ENCODE data around the gene SLC2A6.

The SLC2A6 gene

DNA sequence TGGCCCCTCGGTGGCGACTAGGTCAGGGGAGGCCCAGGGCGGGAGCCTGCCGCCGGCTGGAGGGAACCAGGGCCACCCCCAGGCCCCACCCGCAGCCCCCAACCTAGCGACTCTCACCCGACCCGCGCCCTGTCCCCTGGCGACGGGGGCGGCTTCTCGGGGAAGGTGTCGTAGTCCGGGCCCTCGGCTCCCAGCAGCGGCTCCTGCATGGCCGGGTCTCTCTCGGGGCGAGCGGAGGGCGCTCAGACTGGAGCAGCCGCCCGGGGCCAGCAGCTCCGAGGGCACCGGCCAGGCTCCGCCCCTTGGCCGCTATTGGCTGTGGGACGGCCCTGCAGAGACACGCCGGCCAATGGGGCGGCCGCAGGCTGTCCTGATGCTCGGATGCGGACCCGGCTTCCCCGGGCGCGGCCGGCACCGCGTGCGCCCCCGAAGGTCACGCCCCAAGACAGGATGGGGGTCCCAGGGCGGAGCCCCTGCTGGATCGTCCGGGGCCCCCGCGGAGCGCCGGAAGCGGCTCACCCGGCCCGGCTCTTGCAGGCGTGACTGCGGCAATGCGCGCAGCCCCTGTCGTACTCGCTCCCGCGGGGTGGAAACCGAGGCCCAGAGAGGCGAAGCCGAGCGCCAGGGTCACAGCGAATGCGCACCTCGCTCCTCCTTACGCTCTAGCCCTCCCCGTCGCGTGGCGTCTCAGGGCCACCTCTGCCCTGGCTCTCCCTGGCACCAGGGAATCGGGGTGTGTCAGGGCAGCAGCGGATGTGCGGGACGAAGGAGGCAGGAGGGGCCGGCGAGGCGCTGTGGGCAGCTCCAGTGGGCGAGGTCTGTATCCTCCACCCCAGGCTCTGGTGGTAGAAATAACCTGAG is at the start of gene SLC2A6:
SLC2A6 (minus strand) TSS at position 249 of the 861 bp plus-strand sequence; CDS start at position 209, 40 bp downstream.
- peak; percentile 4 to 15 for DNase-seq

DNA sequence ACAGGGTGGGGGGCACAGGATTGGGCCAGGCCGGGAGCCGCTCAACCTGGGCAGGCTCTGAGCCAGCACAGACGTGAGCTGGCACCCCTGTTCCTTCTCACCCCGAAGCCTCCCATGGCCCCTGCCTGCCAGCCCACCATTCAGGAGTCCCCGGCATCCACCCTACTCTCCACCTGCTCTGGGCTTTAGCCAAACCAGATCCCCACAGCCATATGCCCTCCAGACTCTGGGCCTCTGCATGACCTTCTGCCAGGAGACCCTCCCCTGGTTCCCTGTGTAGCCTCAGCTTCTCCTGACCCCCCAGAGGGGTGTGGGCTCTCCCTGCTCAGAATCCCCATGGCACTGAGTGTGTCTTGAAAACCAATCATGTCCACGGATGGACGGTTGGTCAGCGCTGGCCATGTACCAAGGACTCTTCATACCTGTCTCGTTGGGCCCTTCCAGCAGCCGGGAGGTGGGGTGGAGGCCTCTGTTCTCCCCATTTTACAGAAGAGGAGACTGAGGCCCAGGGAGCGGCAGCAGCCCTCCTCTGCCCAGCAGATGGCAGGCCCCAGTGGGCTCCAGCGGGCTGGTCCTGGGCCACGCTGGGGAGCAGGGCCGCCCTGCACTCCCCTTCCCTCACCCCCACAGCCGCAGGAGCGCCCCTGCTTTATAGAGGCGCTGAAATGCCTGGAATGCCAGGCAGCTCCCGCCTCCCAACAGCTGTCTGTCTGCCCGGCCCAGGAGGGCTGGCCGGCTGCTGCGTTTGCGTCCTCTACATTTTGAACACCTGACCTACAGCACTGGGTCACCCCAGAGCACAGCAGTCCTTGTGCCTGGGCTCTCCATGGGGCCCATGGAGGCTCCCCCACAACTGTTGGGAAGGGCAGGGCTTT is 49.3 kb upstream of the SLC2A6 start:
- no peak for DNase-seq

DNA sequence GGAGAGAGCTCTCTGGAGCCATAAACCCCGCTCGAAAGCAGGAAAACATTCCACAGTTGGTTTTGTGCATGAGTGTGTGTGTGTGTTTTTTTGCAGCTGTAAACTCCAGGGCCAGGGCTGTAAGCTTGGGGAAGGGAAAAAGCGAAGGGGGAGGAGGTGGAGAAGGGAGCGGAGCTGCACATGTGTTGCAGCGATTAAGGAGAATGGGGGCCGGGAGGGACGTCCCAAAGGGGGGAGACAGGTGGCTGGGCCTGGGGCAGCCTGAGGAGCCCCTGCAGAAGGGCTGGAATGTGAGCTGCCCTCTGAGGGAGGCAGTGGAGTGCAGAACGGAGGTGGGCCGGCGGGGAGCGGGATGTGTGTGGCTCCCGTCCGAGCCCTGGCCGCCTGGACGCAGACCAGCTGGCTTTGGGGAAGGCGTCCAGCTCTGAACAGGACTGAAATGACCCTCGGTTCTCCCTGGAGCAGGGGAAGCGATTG is 48.6 kb upstream of the SLC2A6 start:
- DNase-seq = no peak

- no peak for DNase-seq
These were observed 47.9 kb upstream of the SLC2A6 start for GRCh38 chr9:133526721-133527321.

DNA sequence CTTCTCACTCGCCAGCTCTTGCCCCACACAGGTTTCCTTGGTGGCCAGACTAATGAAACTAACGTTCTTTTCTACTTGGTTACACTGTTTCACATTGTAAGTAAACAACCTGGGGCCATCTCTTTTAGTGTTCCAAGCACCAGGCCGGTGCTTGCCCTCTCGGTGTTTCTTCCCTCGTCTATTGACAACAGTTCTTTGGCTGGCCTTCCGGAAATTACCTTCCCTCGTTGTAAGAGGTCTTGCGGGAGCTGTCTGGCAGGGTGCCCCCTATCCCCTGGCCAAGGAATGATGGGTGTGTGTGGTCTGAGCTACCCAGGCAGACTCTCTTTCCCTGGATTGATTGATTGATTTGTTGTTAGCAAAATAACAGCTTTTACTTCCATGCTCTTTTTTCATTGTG is 46.8 kb upstream of the SLC2A6 start:
- DNase-seq = no peak

DNA sequence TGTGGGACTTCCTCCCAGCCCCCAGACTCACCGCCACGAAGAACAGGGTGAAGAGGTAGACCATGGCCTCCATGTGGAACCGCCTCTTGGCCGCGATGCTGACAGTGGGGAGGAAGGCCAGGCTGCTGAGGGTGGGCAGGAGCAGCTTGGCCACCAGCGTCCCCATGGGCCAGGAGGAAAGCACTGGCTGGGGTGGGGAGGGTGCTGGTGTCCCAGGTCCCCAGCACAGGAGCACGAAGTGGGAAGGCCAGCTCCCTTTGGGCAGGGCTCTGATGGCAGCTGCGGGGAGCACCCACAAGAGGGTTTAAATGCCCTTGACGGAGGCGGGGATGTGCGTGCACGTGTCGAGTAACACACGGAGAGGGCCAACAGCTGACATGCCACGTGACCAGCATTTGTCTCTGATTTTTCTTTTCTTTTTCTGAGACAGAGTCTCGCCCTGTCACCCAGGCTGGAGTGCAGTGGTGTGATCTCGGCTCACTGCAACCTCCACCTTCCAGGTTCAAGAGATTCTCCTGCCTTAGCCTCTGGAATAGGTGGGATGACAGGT is 45.9 kb upstream of the SLC2A6 start, which contains the start of gene MYMK:
MYMK (minus strand) TSS at position 281 of the 550 bp plus-strand sequence; CDS start at position 166, 115 bp downstream.
- no peak for DNase-seq

DNA sequence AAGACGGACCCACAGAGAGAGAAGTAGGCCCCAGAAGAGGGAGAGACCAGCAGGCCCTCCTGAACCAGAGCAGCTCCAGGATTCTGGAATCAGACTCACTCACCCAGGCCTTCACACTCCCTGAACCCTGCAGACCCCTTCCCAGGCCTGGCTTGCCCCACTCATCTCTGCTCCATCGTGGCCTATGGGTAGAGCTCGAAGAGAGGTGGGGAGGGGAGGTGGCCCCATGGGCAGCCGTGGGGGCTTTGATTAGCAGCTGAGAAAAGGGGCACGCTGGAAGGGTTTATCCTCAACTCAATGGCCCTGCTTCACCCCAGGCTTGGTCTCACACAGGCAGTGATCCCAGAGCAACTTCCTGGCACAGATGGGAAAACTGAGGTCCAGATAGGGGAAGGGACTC is 45.2 kb upstream of the SLC2A6 start:
- DNase-seq = no peak

DNA sequence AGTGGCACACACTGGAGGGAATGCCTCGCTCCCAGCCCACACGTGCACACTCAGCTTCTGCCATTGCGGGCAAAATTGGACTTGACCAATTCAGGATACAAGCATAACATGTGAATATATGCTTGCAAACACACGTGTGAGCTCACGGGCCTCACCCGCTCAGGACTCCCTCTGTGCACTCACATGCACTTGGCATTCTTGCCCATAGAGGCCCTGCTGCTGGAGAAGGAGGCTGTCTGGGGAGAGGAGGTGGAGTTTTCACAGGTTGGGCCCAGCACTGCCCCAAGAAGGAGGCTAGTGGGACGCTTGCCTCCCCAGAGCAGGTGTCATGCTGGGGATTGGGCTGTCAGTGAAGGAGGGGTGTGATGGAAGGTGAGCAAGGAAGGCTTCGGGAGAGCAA is 44.2 kb upstream of the SLC2A6 start:
- no peak for DNase-seq

- DNase-seq = peak in 1 of 2 experiments; percentile 15
These were observed 43.4 kb upstream of the SLC2A6 start for GRCh38 chr9:133522073-133522910.

GRCh38 chr9:133521122-133522072 is 42.5 kb upstream of the SLC2A6 start:
- DNase-seq = no peak

- no peak for DNase-seq
These were observed 41.4 kb upstream of the SLC2A6 start for GRCh38 chr9:133520121-133520835.

DNA sequence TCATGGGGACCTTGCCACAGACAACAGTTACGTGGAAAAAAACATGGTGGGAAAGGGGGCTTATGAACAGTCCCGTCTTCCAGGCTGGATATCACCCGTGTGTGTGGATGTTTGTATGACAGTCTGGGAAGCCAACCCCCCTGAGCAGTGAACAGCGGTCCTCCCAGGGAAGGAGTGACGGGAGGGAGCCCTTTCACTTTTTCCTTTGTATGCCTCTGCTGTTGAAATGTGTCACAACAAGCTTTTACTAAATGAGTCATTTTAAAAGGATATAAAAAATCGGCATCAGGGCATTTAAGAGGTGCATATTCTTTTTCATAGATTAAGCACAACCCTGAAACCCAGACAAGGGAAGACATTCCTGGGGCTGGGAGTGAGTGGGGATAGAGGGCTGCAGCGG is 40.8 kb upstream of the SLC2A6 start:
- DNase-seq = no peak

DNA sequence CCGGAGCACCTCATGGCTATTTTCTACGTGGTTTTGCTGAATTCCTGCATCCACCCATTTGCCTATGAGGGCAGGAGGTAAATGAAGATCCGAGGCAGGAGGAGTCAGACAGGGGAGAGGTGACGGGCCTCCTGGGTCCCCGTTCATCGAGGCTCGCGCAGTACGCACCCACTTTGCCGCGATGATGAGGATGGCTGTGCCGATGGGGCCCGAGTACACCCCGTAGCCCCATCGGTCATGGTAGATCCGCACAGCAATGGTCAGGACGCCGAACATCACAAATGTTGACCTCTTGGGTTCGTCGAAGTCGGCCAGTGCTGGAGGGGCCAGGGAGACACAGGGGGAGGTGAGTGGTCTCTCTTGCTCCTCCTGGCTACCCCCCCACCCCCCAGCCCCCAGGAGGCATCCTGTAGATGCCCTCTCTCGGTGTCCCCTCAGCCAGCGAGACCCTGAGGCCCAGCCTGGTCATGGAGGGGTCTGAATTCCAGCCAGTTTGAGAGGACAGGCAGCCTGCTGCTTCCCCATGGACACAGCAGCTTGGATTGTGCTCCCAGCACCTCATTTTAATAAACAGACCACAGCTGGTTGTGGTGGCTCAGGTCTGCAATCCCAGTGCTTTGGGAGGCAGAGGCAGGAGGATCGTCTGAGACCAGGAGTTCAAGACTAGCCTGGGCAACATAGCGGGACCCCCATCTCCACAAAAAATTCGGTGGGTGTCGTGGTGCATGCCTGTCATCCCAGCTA is 40.0 kb upstream of the SLC2A6 start:
- no peak for DNase-seq

DNA sequence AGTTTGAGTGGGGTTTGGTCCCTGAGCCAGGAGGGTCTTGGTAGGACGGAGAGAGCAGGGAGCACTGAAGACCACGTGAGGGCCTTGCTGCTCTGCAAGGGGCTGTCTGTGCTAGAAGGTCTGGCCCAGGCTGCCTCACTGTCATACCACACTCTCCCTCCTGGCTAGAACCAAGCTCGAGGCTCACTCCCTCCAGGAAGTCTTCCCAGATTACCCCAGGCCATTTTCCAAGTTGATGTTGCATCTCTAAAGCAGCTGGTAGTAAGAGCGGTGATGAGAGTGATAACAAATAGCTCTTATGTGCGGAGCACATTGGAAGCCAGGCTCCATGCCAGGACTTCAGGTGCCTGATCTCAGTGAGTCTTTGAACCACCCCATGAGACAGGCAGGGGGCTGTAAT is 39.3 kb upstream of the SLC2A6 start:
- DNase-seq = no peak

- no peak for DNase-seq
These were observed 38.8 kb upstream of the SLC2A6 start for GRCh38 chr9:133517711-133518110.

GRCh38 chr9:133516961-133517350 is 38.1 kb upstream of the SLC2A6 start:
- DNase-seq = no peak

GRCh38 chr9:133516256-133516960 is 37.5 kb upstream of the SLC2A6 start:
- DNase-seq = no peak

DNA sequence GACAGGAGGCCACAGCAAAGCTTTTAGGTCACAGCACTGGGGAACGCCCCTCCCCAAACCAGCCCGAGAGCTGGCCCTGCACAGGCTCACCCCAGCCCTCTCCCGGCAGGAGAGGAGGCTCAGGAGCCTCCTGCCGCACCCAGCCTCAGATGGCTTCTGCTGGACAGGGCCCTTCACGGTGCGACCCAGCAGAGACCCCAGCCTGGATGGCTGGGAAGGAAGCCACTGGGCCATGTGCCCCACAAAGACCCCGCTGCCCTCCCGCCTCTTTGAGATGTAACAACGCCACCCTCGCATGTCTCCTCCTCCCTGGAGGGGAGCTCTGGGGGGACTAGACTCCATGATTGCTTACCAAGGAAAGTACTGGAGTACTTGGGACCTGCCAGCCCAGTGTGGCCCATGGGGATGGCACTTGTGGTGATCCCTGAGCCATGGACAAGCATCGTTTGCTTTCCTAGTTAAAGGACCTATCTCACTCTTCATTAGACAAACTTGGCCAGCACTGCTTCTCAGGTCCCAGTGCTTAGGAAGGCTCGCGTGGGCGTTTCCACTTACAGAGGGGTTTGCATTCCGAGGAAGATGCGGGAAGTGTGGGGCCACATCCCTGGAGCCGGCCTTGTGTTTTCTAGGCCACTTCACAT is 36.8 kb upstream of the SLC2A6 start:
- DNase-seq = no peak

Measured in NCI-H187 (cell line).